Type B pancreatic cell (in vitro differentiated cells): ENCODE data around the gene FEM1A. TPM values are rescaled to one million over a fixed set of nuclear protein-coding genes. Genes with fewer than 3 reads are reported as not detected.
"Not testable (repeated sequence)": the region's sequence is repeated elsewhere in the genome, so short reads cannot be mapped to it uniquely, and the experiment has no call there.

Experiments
- DNase-seq: peaks from one replicate; pipeline ENCODE4 v3.0.0; 2021; ENCODE audit warnings: mixed read lengths; ENCODE audit not compliant: unreplicated experiment; ENCODE audit errors: extremely low spot score
- H3K27ac Mint-ChIP-seq: 2 replicates; pipeline ENCODE4 v1.8.0; 2021; ENCODE audit warnings: mild to moderate bottlenecking, mixed read lengths
- H3K27me3 Mint-ChIP-seq: 2 replicates; pipeline ENCODE4 v1.8.0; 2021; ENCODE audit warnings: mixed read lengths
- H3K36me3 Mint-ChIP-seq: 2 replicates; pipeline ENCODE4 v1.8.0; 2021; ENCODE audit warnings: mixed read lengths
- H3K4me1 Mint-ChIP-seq: one replicate; pipeline ENCODE4 v1.8.0; 2021; ENCODE audit warnings: mixed read lengths; ENCODE audit not compliant: unreplicated experiment
- H3K4me3 Mint-ChIP-seq: 2 replicates; pipeline ENCODE4 v1.8.0; 2021; ENCODE audit warnings: mild to moderate bottlenecking, mixed read lengths
- H3K9me3 Mint-ChIP-seq: 2 replicates; pipeline ENCODE4 v1.8.0; 2021; ENCODE audit warnings: mixed read lengths
- long read RNA-seq: library from polyadenylated mRNA; unstranded; transcript quantifications from one replicate; pipeline ENCODE4 v2.0.0, GENCODE V29; 2020
- total RNA-seq: library from RNA; stranded (reverse); gene quantifications from 2 replicates; pipeline ENCODE4 v1.2.1, GENCODE V29; 2021; ENCODE audit warnings: low replicate concordance
- TF ChIP-seq, protein P1 (sequence below): fragments of 200-600 bp; sonication (generic); conservative IDR thresholded peaks from 2 replicates; pipeline ENCODE4 v1.5.0; 2021; ENCODE audit warnings: antibody characterized with exemption, mild to moderate bottlenecking

The FEM1A gene, protein sequence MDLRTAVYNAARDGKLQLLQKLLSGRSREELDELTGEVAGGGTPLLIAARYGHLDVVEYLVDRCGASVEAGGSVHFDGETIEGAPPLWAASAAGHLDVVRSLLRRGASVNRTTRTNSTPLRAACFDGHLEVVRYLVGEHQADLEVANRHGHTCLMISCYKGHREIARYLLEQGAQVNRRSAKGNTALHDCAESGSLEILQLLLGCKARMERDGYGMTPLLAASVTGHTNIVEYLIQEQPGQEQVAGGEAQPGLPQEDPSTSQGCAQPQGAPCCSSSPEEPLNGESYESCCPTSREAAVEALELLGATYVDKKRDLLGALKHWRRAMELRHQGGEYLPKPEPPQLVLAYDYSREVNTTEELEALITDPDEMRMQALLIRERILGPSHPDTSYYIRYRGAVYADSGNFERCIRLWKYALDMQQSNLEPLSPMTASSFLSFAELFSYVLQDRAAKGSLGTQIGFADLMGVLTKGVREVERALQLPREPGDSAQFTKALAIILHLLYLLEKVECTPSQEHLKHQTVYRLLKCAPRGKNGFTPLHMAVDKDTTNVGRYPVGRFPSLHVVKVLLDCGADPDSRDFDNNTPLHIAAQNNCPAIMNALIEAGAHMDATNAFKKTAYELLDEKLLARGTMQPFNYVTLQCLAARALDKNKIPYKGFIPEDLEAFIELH
- 13.3 and 13.7 TPM in 2 replicates for total RNA-seq
- long read RNA-seq, full-length matches to known transcripts: 15 of 15 reads
- long read RNA-seq, partial matches to known transcripts: 0 of 15 reads
- long read RNA-seq, other reads (novel, unspliced or antisense): 0 of 15 reads

DNA sequence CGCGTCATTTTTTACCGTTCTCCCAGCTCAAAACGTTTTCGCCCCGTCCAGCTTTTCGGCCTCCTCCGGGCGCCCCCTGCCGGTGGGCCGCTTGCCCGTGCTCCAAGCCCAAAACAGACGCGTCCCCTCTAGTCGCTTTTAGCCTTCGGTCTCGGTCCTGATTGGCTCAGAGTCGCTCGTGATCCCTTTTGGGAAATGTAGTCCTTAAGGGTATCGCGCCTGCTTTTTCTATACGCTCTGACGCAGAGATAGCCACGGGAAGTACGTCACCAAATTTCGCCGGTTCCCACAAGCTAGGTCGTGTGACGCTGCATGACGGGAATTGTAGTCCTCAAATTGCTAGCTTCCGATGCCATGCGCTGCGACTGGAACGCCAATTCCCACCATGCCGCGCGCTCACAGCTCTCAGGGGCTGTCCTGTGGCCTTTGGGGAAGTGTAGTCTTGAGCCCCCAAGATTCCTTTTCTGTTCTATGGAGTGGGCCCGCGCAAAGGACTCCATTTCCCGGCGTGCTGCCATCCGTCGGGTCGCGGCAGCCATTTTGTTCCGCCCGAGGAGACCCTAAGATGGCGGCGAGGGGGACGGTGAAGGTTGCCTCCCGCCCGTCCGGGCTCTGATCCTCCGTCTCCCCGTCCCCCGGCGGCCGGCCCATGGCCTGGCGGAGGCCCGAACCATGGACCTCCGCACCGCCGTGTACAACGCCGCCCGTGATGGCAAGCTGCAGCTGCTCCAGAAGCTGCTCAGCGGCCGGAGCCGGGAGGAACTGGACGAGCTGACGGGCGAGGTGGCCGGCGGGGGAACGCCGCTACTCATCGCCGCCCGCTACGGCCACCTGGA lies at the start of gene FEM1A:
FEM1A (plus strand) TSS at position 552 of the 836 bp plus-strand sequence; CDS start at position 673, 121 bp downstream.
- H3K4me3 Mint-ChIP-seq: peak within 1 kb of the TSS; percentile 90
- peak within 1 kb of the TSS; percentile 86 for H3K27ac Mint-ChIP-seq
- H3K9me3 Mint-ChIP-seq: no peaks in the 10 kb centered on the region
- peaks cover under 1% of the 10 kb centered on the region for H3K36me3 Mint-ChIP-seq
- TF ChIP-seq, protein P1, sequence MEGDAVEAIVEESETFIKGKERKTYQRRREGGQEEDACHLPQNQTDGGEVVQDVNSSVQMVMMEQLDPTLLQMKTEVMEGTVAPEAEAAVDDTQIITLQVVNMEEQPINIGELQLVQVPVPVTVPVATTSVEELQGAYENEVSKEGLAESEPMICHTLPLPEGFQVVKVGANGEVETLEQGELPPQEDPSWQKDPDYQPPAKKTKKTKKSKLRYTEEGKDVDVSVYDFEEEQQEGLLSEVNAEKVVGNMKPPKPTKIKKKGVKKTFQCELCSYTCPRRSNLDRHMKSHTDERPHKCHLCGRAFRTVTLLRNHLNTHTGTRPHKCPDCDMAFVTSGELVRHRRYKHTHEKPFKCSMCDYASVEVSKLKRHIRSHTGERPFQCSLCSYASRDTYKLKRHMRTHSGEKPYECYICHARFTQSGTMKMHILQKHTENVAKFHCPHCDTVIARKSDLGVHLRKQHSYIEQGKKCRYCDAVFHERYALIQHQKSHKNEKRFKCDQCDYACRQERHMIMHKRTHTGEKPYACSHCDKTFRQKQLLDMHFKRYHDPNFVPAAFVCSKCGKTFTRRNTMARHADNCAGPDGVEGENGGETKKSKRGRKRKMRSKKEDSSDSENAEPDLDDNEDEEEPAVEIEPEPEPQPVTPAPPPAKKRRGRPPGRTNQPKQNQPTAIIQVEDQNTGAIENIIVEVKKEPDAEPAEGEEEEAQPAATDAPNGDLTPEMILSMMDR: peak; percentile 100
- H3K27me3 Mint-ChIP-seq: peaks cover 8% of the 10 kb centered on the region
- H3K4me1 Mint-ChIP-seq: peaks cover 8% of the 10 kb centered on the region
- peak; percentile 98 for DNase-seq

DNA sequence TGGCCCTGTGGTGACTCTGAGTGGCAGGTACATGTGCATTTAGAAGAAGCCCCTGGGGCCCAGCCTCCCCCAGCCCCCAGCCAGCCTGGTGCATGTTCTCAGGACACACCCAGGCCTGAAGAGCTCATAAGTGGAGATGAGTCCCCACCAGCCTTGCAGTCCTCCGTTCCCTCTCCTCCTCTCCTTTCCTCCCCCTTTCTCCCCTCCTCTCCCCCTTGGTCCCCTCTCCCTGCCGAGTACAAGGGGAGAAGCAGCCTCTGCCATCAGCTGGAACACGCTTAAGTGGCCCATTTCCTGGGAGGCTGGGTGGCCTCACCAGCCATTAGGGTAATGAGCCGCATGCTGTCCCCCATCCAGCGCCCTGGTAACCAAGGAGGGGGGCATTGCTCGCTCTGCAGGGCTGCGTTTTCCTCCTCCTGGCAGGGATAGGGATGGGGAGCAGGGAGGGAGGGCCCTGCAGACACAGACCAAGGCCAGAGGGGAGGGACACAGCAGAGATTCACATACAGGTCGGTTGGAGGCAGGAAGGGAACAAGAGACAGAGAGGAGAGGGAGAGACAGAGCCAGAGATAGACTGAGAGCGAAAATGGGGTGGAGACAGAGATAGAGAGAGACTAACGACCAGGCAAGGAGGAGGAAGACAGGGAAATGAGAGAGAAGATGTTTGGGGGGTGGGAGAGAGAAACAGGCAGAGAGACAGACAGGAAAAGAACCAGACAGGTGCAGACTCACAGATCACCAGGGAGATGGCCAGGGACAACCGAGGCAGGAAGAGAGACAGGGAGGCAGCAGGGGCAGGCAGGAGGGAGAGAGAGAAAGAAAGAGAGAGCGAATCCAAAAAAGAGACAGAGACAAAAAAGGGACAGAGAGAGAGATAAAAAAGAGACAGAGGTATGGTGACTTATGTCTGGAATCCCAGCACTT lies 48.5 kb upstream of the FEM1A start:
- no peaks in the 10 kb centered on the region for H3K9me3 Mint-ChIP-seq
- peaks cover 20% of the 10 kb centered on the region for H3K27me3 Mint-ChIP-seq
- TF ChIP-seq, protein P1: no peak
- peaks cover 5% of the 10 kb centered on the region for H3K4me1 Mint-ChIP-seq
- DNase-seq: no peak
- H3K36me3 Mint-ChIP-seq: no peaks in the 10 kb centered on the region
- H3K27ac Mint-ChIP-seq: peak overlapping the region; percentile 55
- H3K4me3 Mint-ChIP-seq: no peak overlapping the region

DNA sequence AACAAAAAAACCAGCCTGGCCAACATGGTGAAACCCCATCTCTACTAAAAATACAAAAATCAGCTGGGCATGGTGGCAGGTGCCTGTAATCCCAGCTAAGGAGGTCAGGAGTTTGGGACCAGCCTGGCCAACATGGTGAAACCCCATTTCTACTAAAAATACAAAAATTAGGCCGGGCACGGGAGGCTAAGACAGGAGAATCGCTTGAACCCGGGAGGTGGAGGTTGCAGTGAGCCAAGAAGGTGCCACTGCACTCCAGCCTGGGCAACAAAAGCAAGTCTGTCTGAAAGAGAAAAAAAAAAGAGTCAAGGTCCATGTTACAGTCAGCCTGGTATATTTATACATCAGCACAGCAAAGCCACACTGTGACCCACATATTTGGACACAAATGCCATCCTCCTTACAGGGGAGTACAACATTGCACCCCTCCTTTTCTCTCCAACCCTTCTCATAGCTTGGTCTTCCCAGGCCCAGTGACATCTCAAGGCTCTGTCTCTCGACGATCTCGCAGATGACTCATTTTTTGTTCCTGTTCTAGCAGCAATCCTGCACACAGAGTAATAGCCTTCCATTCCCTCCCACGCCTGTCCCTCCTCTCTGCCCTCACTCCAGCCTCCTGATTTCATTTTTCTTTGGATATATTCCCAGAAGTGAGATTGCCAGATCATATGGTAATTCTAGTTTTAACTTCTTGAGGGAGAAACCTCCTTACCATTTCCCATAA lies 46.9 kb upstream of the FEM1A start:
- Mint-ChIP-seq H3K9me3 (no peaks in the 10 kb centered on the region), H3K36me3 (no peaks in the 10 kb centered on the region), H3K4me3 (no peak overlapping the region), H3K4me1 (peaks cover 5% of the 10 kb centered on the region), H3K27ac (no peak overlapping the region), H3K27me3 (peaks cover 29% of the 10 kb centered on the region)
- no peak for DNase-seq
- TF ChIP-seq, protein P1: no peak

DNA sequence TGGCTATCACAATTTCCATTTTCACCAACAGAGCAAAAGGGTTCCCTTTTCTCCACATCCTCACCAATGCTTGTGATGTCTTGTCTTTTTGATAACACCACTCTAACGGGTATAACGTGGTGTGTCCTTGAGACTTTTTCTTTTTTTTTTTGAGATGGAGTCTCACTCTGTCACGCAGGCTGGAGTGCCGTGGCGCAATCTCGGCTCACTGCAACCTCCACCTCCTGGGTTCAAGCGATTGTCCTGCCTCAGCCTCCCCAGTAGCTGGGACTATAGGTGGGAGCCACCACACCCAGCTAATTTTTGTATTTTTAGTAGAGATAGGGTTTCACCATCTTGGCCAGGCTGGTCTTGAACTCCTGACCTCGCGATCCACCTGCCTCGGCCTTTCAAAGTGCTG lies 46.4 kb upstream of the FEM1A start:
- not testable (repeated sequence) for H3K4me1 Mint-ChIP-seq, H3K4me3 Mint-ChIP-seq, H3K36me3 Mint-ChIP-seq, H3K27ac Mint-ChIP-seq, DNase-seq, H3K9me3 Mint-ChIP-seq
- peaks cover 33% of the 10 kb centered on the region for H3K27me3 Mint-ChIP-seq

DNA sequence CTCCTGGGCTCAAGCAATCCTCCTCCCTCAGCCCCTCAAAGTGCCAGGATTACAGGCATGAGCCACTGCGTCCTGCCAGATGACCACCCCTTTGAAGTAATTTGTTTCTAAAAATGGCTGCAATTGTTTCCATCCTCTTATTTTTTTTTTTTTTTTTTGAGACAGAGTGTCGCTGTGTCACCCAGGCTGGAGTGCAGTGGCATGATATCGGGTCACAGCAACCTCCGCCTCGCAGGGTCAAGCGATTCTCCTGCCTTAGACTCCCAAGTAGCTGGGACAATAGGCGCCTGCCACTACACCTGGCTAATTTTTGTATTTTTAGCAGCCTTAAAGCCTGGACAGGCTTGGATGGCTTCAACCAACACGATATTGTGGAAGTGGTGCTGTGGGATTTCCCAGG lies 45.5 kb upstream of the FEM1A start:
- TF ChIP-seq, protein P1: no peak
- H3K9me3 Mint-ChIP-seq: no peaks in the 10 kb centered on the region
- H3K4me3 Mint-ChIP-seq: no peak overlapping the region
- H3K27me3 Mint-ChIP-seq: peaks cover 34% of the 10 kb centered on the region
- H3K4me1 Mint-ChIP-seq: peaks cover 11% of the 10 kb centered on the region
- no peaks in the 10 kb centered on the region for H3K36me3 Mint-ChIP-seq
- no peak overlapping the region for H3K27ac Mint-ChIP-seq
- DNase-seq: no peak
